GM19023 (cell line): Measurements from ENCODE around the gene ADNP2.
"Not testable (repeated sequence)": the region's sequence is repeated elsewhere in the genome, so short reads cannot be mapped to it uniquely, and the experiment has no call there.

Source experiments
- ATAC-seq: cut with Tn5 transposase; IDR thresholded peaks from one replicate; pipeline ENCODE4 v1.9.1; 2021; ENCODE audit warnings: mild to moderate bottlenecking, moderate library complexity; ENCODE audit not compliant: unreplicated experiment

ADNP2 gene

GRCh38 chr18:80143881-80144280 lies 34.8 kb downstream of the ADNP2 start:
- ATAC-seq, result no peak

GRCh38 chr18:80145196-80145804 lies 36.2 kb downstream of the ADNP2 start:
- ATAC-seq, result no peak

GRCh38 chr18:80147037-80147417 lies 38.0 kb downstream of the ADNP2 start:
- ATAC-seq, result peak; percentile 33

GRCh38 chr18:80147418-80148325 lies 38.6 kb downstream of the ADNP2 start:
- peak; percentile 90 for ATAC-seq

- ATAC-seq, result peak; percentile 6
Measured at GRCh38 chr18:80148326-80149199, 39.5 kb downstream of the ADNP2 start.

GRCh38 chr18:80149667-80150066 lies 40.6 kb downstream of the ADNP2 start:
- ATAC-seq, result no peak

GRCh38 chr18:80154293-80154692 lies 45.2 kb downstream of the ADNP2 start:
- ATAC-seq, result no peak

GRCh38 chr18:80157708-80158343 lies 48.8 kb downstream of the ADNP2 start:
- ATAC-seq, result no peak

- ATAC-seq, result no peak
Measured at GRCh38 chr18:80158365-80158764, 49.3 kb downstream of the ADNP2 start.

GRCh38 chr18:80159713-80160636 lies 50.9 kb downstream of the ADNP2 start:
- ATAC-seq, result no peak

GRCh38 chr18:80161781-80162417 lies 52.8 kb downstream of the ADNP2 start:
- ATAC-seq, result no peak

- no peak for ATAC-seq
Measured at GRCh38 chr18:80163183-80163582, 54.1 kb downstream of the ADNP2 start.

GRCh38 chr18:80164727-80165355 lies 55.8 kb downstream of the ADNP2 start:
- not testable (repeated sequence) for ATAC-seq

- ATAC-seq, result no peak
Measured at GRCh38 chr18:80166240-80166639, 57.2 kb downstream of the ADNP2 start.

- no peak for ATAC-seq
Measured at GRCh38 chr18:80166725-80167124, 57.7 kb downstream of the ADNP2 start.

- no peak for ATAC-seq
Measured at GRCh38 chr18:80167331-80167730, 58.3 kb downstream of the ADNP2 start.

GRCh38 chr18:80167931-80168330 lies 58.9 kb downstream of the ADNP2 start:
- no peak for ATAC-seq

GRCh38 chr18:80168346-80168745 lies 59.3 kb downstream of the ADNP2 start:
- no peak for ATAC-seq

- no peak for ATAC-seq
Measured at GRCh38 chr18:80168982-80169381, 59.9 kb downstream of the ADNP2 start.
